ENCODE measurements around the gene NENF. TPM values are rescaled to one million over a fixed set of nuclear protein-coding genes. Genes with fewer than 3 reads are reported as not detected.
A peak's percentile ranks its signal among the peaks of the same experiment; 100 is the strongest.

Gene NENF
- total and polyA plus RNA-seq, 4 donors, result 6.6 to 44.3 (median 16.0) TPM

- peaks cover 0 to 3% (median 0%) of the 10 kb centered on the region in 4 donors for H3K4me1 ChIP-seq (ENCODE audit: control insufficient read depth in 4 of 4, insufficient read depth in 4 of 4, low read length in 3 of 4)
- H3K9me3 ChIP-seq (ENCODE audit: control insufficient read depth in 4 of 4, low read length in 3 of 4), result peaks cover 0 to 3% (median 0%) of the 10 kb centered on the region in 4 donors
- peak; percentile 56 for DNase-seq (ENCODE audit: low spot score)
- H3K27ac ChIP-seq (ENCODE audit: low read depth in 1 of 2, low read length in 2 of 2), result no peak overlapping the region
- H3K27me3 ChIP-seq (ENCODE audit: control insufficient read depth in 4 of 4, insufficient read depth in 4 of 4, low read length in 3 of 4), result no peaks in the 10 kb centered on the region
- TF ChIP-seq EGR1 (IDR thresholded peaks at IDR 0.05; ENCODE audit: low read depth in 2 of 2), result no peak
- TF ChIP-seq TAF1 (conservative IDR thresholded peaks at IDR 0.05), result no peak
- TF ChIP-seq RAD21 (IDR thresholded peaks at IDR 0.05), result peak; percentile 60 to 73
- no peak for TF ChIP-seq NR2F2 (IDR thresholded peaks at IDR 0.05)
- no peak for TF ChIP-seq GABPA (IDR thresholded peaks at IDR 0.05 in 1 of 2, conservative IDR thresholded peaks at IDR 0.05 in 1 of 2)
- no peak for TF ChIP-seq ATF3 (IDR thresholded peaks at IDR 0.05)
- TF ChIP-seq SP1 (IDR thresholded peaks at IDR 0.05), result no peak
- TF ChIP-seq RXRA (IDR thresholded peaks at IDR 0.05), result no peak
- no peak for TF ChIP-seq FOXA2 (IDR thresholded peaks at IDR 0.05)
- TF ChIP-seq, protein P1, sequence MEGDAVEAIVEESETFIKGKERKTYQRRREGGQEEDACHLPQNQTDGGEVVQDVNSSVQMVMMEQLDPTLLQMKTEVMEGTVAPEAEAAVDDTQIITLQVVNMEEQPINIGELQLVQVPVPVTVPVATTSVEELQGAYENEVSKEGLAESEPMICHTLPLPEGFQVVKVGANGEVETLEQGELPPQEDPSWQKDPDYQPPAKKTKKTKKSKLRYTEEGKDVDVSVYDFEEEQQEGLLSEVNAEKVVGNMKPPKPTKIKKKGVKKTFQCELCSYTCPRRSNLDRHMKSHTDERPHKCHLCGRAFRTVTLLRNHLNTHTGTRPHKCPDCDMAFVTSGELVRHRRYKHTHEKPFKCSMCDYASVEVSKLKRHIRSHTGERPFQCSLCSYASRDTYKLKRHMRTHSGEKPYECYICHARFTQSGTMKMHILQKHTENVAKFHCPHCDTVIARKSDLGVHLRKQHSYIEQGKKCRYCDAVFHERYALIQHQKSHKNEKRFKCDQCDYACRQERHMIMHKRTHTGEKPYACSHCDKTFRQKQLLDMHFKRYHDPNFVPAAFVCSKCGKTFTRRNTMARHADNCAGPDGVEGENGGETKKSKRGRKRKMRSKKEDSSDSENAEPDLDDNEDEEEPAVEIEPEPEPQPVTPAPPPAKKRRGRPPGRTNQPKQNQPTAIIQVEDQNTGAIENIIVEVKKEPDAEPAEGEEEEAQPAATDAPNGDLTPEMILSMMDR (IDR thresholded peaks at IDR 0.05; ENCODE audit: low read depth, low read length, missing input control), result peak; percentile 39
- TF ChIP-seq JUND (IDR thresholded peaks at IDR 0.05), result no peak
- WGBS, result 54% methylated on average over 8 of the region's 8 CpGs
- H3K4me3 ChIP-seq (ENCODE audit: low read depth in 1 of 3, low read length in 3 of 3), result no peak overlapping the region
- H3K36me3 ChIP-seq (ENCODE audit: control insufficient read depth in 4 of 4, insufficient read depth in 3 of 4, low read depth in 1 of 4, low read length in 3 of 4), result no peaks in the 10 kb centered on the region
- H3K9ac ChIP-seq (ENCODE audit: low read depth in 1 of 2, low read length in 2 of 2), result no peak overlapping the region
Observed at GRCh38 chr1:212457740-212458338, 25.1 kb downstream of the NENF start.

DNA sequence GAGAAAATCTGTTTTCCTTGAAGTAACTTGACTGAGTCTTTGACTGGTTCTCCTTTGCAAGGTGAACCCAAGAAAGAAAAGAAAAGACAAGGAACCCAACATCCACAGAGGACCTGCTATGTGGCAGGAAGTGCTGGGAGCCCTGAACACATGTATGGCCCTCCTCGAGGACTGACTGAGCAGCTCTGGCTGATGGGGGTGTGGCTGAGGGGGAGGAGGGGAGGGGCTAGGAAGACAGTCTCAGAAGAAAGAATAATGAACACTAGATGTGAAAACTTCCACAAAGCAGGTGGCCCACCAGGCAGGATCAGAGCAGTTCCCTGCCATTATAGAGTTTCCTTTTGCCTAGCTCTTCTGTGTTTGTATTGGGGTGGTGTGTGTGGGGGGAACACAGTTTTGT, 26.1 kb downstream of the NENF start:
- WGBS, result 67% methylated on average over 1 of the region's 1 CpG
- no peak for TF ChIP-seq HNF4G (IDR thresholded peaks at IDR 0.05)
- TF ChIP-seq, protein P1 (IDR thresholded peaks at IDR 0.05; ENCODE audit: low read depth, low read length, missing input control), result no peak
- TF ChIP-seq JUND (IDR thresholded peaks at IDR 0.05), result no peak
- no peak for TF ChIP-seq TAF1 (conservative IDR thresholded peaks at IDR 0.05)
- TF ChIP-seq EGR1 (IDR thresholded peaks at IDR 0.05; ENCODE audit: low read depth in 2 of 2), result no peak
- TF ChIP-seq RAD21 (IDR thresholded peaks at IDR 0.05), result no peak
- TF ChIP-seq SP1 (IDR thresholded peaks at IDR 0.05), result no peak
- no peak for TF ChIP-seq NR2F2 (IDR thresholded peaks at IDR 0.05)
- TF ChIP-seq, protein P2, sequence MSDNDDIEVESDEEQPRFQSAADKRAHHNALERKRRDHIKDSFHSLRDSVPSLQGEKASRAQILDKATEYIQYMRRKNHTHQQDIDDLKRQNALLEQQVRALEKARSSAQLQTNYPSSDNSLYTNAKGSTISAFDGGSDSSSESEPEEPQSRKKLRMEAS (IDR thresholded peaks at IDR 0.05), result no peak
- TF ChIP-seq FOXA1 (IDR thresholded peaks at IDR 0.05), result no peak
- TF ChIP-seq REST (IDR thresholded peaks at IDR 0.05), result no peak
- TF ChIP-seq ATF3 (IDR thresholded peaks at IDR 0.05), result no peak
- TF ChIP-seq ZBTB33 (IDR thresholded peaks at IDR 0.05), result no peak
- no peak for TF ChIP-seq YY1 (IDR thresholded peaks at IDR 0.05)
- no peak for TF ChIP-seq FOXA2 (IDR thresholded peaks at IDR 0.05)
- Histone ChIP-seq H3K9ac (ENCODE audit: low read depth in 1 of 2, low read length in 2 of 2) (no peak overlapping the region), H3K4me3 (ENCODE audit: low read depth in 1 of 3, low read length in 3 of 3) (no peak overlapping the region), H3K4me1 (ENCODE audit: control insufficient read depth in 4 of 4, insufficient read depth in 4 of 4, low read length in 3 of 4) (peaks cover 0 to 3% (median 0%) of the 10 kb centered on the region in 4 donors), H3K36me3 (ENCODE audit: control insufficient read depth in 4 of 4, insufficient read depth in 3 of 4, low read depth in 1 of 4, low read length in 3 of 4) (no peaks in the 10 kb centered on the region), H3K9me3 (ENCODE audit: control insufficient read depth in 4 of 4, low read length in 3 of 4) (peaks cover 0 to 3% (median 0%) of the 10 kb centered on the region in 4 donors), H3K27me3 (ENCODE audit: control insufficient read depth in 4 of 4, insufficient read depth in 4 of 4, low read length in 3 of 4) (no peaks in the 10 kb centered on the region), H3K27ac (ENCODE audit: low read depth in 1 of 2, low read length in 2 of 2) (no peak overlapping the region)
- DNase-seq (ENCODE audit: low spot score), result no peak
